NCI-H2227 (cell line): ENCODE data around the gene PSMD14.
"Not testable (repeated sequence)": the region's sequence is repeated elsewhere in the genome, so short reads cannot be mapped to it uniquely, and the experiment has no call there.

Experiments used
- DNase-seq: peaks from one replicate; lab custom pipeline; 2025; ENCODE audit not compliant: unreplicated experiment; lab: John Stamatoyannopoulos, UW

PSMD14 gene

DNA sequence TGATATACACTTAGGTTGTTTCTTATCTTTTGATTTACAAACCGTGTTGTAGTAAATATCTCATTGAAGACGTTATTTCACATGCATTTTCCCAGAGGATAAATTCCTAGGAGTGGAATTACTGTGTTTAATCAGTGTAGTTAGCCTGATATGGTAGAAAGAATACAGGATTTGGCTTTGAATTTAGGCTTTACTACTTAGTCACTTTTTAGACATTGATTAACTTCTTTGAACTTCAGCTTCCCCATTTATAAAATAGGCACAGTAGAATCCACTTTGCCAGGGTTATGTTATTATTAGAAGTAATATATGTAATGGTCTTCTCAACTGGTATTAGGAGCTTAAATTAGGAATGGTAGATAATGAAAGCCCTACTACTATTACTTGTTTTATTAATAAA is 27.4 kb downstream of the PSMD14 start:
- no peak for DNase-seq

- DNase-seq = no peak
Measured at GRCh38 chr2:161337247-161337646, 29.0 kb downstream of the PSMD14 start.

- not testable (repeated sequence) for DNase-seq
Measured at GRCh38 chr2:161339532-161339931, 31.3 kb downstream of the PSMD14 start.

GRCh38 chr2:161340930-161341413 is 32.7 kb downstream of the PSMD14 start:
- DNase-seq = not testable (repeated sequence)

GRCh38 chr2:161343235-161343634 is 35.0 kb downstream of the PSMD14 start:
- no peak for DNase-seq

DNA sequence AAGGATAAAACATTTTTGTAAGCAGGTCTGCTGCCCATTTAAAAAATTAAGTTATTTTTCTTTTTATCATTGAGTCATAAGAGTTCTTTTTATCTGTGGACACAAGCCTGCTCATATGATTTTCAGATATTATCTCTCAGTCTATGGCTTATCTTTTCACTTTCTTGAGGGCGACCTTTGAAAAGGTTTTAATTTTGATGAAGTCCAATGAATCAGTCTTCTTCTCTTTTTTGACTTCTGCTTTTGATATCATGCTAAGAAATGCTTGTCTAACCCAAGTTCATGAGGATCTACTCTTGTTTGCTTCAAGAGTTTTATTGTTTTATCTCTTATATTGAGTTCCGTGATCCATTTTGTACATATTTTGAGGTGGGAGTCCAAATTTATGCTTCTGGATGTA is 36.5 kb downstream of the PSMD14 start:
- no peak for DNase-seq

DNA sequence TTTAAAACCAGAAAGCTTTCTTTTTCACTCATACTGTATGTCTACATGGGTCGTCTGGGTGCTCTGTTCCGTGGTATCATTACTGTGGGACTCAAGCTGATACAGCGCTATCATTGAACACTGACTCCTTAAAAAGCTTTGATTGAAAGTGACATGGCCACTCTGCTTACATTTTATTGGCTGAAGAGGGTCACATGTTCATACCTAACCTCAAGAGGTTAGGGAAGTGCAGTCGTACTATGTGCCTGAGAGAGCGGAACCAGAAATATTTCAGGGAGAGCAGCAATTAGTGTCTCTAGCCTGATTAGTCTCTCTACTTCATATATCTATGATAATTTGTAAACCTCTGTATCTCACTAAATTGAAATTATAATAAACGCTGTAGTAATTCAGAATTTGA is 43.5 kb downstream of the PSMD14 start:
- no peak for DNase-seq

DNA sequence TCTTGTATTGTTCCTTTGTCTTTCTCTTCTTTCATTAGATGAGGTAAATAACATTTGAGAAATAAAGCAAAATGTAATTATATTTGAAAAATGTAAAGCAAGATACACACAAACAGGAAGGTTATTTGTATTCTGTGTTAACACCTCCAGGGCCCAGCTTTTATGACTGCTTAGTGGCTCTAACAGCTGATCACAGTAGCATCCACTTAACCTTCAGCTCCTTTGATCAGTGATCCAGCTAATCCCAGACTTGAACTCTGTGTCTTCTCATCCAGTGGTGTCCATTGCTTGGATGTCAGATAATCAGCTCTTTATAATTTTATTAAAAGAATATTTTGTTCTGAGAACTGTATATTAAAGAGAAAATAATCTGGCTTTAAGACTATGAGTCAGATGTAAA is 44.5 kb downstream of the PSMD14 start:
- DNase-seq = no peak

DNA sequence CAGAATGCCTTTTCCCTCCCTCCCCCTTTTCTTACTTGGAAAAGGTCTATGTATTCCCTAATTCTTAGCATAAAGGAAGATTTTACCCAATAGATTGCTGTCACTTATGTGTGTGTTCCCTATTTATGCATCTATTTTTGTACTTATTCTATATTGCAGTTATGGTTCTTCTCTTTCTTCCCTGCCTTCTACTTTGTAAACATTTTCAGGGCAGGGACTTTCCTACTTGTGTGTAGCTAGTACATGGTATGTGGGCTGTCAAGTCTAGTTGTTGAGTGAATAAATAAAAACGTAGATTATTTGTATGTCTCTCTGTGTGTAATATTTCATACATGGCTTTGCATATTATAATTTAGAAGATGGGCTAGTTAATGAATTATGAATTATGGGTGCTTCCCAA is 45.3 kb downstream of the PSMD14 start:
- no peak for DNase-seq

DNA sequence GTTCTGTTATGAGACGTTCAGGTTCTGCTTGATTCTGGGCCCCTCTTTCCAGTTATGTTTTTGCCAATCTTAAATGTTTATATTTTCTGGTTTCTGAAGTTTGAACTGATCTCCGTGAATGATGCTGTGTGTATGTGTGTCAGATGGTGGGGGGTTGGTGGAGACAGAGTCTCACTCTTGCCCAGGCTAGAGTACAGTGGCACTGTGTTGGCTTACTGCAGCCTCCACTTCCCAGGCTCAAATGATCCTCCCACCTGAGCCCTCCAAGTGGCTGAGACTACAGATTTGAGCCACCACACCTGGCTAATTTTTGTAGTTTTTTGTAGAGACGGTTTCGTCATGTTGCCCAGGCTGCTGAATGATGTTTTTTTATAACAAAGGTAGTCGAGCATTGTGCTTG is 45.9 kb downstream of the PSMD14 start:
- no peak for DNase-seq

DNA sequence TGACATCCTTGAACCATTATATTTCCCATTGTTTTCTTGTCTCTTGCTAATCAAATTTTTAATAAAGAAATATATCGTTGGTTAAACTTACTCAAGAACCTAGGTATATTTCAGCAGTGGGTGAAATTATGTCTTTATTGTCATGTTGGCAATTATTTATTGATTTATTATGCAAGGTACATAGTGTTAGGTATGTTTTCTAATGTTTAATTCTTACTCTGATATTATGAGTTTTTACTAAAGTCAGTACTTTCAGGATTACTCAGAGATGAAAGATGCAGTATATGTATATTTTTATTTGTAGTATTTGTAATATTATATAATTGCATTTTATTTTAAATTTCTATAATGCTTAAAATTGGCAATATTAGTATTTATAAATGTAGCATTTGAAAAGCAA is 46.9 kb downstream of the PSMD14 start:
- no peak for DNase-seq

GRCh38 chr2:161355983-161356382 is 47.8 kb downstream of the PSMD14 start:
- no peak for DNase-seq

DNA sequence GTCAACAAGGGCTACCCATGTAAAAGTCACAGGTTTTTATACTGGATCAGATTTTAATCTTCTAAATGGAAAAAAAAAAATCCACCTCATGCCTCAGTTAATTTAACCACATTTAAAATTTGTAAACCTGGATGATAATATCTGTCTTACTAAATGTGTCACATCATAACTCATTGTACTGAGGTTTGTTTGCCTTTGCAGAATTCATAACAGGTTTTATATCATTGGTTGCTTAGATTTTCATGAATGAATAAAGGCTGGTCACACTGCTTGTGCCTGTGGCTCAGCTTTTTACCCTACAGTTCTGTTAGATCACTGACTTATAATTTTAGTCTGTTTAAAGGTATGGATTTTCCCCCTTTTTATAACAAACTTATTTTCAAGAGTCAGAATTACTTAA is 48.9 kb downstream of the PSMD14 start:
- no peak for DNase-seq

DNA sequence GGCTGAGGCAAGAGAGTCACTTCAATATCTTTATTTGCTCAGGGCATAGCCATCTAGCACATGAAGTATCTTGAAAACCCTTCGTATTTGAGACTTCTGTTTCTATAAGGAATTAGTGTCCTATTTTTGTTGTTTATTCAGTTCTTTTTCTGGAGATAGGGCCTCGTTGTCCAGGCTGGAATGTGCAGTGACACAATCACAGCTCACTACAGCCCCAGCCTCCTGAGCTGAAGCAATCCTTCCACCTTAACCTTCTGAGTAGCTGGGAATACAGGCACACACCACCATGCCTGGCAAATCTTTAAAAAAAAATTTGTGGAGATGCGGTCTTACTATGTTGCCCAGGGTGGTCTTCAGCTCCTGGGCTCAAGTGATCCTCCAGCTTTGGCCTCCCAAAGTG is 50.6 kb downstream of the PSMD14 start:
- no peak for DNase-seq

DNA sequence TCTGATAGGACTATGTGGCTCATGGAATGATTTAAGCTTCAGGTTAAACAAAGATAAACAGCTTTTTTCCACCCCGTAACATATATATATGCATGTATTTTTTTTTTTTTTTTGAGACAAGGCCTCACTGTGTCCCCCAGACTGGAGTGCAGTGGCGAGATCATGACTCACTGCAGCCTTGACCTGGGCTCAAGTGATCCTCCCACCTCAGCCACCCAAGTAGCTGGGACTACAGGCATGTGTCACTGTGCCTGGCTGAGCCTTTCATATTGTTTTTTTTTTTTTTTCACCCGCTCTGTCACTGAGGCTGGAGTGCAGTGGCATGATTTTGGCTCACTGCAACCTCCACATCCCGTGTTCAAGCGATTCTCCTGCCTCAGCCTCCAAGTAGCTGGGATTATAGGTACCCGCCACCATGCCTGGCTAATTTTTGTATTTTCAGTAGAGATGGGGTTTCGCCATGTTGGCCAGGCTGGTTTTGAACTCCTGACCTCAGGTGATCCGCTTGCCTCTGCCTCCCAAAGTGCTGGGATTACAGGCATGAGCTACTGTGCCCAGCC is 52.0 kb downstream of the PSMD14 start:
- DNase-seq = not testable (repeated sequence)

DNA sequence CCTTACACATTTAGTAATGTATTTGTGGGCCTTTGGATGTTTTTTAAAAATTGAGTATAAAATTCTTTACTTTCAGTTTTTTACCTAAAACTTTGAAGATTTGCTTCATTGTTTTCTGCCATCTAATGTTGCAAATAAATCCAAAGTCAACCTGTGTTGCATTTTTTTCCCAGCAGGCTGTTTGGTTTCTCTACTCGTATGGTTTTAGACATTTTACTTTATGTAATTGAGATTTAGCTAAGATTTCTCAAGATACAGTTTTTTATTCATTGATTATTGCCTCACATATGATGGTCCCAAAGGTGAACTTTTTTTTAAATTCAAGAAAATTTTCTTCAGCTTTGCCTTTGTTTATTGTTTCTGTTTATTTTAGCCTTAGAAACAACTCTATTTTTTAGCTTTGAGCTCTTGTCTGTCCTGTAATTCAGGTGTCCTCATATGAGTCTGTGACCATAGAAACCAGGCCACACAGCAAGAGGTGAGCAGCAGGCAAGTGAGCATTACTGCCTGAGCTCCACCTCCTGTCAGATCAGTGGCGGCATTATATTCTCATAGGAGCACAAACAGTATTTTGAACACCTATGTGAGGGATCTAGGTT is 54.4 kb downstream of the PSMD14 start:
- no peak for DNase-seq

DNA sequence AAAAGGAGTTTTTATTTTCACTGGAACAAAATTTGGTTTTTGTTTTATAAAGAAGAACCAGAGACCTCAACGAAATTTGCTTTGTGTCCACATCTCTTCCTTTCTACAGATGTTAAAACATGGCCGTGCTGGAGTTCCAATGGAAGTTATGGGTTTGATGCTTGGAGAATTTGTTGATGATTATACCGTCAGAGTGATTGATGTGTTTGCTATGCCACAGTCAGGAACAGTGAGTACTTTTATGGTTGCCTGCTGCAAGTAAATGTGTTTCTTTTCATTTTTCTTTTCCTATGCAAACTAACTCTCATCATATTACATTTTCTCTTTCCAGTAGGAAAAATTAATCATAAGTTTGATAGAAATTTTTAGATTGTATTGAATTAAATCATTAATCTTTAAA is 59.5 kb downstream of the PSMD14 start:
- DNase-seq = no peak

- no peak for DNase-seq
Measured at GRCh38 chr2:161369311-161369710, 61.1 kb downstream of the PSMD14 start.

DNA sequence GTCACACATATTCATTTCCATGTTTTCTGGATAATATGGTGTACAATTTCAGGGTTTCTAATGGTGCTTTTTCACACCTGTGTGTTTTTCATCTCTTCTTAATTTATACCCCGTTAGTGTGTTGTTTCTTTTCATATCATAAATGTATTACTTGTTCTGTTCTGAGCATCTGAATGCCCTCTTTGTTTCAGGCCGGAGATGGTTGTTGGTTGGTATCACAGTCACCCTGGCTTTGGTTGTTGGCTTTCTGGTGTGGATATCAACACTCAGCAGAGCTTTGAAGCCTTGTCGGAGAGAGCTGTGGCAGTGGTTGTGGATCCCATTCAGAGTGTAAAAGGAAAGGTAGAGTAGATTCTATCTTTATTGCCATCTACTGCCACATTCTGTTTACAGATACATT is 62.8 kb downstream of the PSMD14 start:
- no peak for DNase-seq

DNA sequence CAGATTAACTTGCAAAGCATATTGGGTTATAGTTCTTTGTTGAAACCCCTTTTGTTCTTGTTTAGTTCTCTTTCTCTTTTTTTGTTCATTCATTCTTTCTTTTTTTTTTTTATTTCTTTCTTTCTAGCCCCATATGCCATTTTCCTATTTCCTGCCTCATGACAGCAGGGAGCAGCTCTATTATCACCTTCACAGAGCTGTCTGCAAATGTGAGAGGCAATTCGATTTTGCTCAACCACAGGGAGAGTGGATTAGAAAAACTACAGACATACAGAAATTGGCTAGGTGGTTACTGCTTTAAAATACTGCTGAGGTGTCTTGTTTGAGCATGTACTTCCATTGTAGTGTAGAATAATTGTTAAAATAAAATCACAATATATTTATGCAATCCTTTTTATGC is 63.6 kb downstream of the PSMD14 start:
- no peak for DNase-seq

DNA sequence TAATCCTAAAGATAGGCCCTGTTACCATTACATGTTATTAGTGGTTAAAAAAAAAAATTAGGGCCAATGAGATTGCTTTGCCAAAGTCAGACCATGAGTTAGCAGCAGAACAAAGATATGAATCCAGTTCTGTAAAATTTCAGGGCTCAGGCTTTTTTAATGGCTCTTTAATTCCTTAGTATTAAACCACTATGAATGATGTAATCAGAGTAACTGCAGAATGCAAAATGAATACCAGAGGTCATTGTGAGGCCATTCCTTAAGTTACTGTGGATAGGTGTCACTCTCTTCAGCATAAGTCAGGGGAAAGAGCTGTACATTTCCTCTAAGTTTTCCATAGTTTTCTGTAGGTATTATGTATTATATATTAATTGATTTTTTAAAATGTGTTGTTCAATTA is 65.7 kb downstream of the PSMD14 start:
- no peak for DNase-seq

DNA sequence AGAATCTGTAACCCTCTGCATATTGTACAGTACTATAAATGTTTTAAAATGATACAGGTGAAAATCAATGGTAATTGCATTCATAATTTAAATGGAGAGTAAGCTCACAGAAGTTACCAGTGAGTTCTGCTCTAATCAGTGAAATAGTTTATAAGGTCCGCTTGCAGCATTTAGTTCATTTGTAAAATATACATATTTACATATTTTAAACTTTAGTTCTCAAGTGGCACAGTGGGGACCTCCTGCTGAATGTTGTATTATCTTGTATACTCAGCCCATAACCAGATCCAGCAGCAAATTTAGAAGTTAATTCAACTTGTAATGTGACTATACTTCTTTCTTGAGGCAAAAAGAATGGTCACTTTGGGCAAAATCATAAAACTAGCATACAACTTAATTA is 66.2 kb downstream of the PSMD14 start:
- DNase-seq = no peak

DNA sequence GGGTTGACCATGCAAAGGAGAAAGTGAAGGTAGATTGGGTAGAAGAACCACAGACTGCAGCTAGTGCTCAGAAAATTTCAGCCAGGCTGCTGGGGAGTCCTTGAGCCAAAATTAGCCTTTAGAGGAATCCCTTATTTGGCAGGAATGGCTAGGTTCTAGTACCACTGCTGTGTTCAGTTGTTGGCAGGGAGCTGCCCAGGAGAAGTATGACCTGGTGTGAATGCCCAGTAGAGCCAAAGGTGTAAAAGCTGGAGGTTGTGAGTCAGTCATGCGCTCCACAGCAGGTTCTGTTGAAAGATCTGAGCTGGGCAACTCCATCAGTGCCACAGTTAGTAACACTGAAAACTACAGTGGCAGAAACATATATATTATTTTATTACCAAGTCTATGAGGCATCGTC is 71.5 kb downstream of the PSMD14 start:
- DNase-seq = no peak
